Measurements from ENCODE around the gene C19orf38.
A peak's percentile ranks its signal among the peaks of the same experiment; 100 is the strongest.
"Not testable (repeated sequence)": the region's sequence is repeated elsewhere in the genome, so short reads cannot be mapped to it uniquely, and the experiment has no call there.

The C19orf38 gene

DNA sequence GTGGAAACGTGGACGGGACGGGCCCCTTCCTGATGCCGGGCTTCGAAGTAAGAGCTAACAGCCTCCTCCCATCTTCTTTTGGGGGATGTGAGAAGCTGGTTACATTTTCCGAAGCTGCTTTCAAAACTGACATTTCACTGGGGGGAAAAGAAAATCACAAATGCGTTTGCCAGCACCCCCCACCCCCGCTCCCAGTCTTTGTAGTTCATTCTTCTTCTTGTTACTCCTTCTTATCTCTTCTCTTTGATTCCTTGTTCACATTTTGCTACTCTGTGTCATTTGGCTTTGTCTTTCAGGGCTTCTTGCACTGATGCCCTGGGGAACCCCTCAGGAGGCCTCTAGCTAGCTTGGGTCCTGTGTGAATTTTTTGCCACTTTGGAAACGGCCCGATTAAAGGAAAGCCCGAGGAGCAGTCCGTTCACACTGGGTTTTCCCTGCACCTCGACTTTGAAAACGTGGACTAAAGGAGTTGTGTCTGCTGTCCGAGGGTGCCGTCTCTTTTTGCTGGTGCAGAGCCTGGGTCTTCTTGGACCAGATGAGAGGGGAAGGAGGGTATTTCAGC, 24.4 kb downstream of the C19orf38 start:
- DNase-seq (ENCODE audit: low read depth in 2 of 2, low spot score in 1 of 2): peak in 1 of 2 donors; percentile 18

DNA sequence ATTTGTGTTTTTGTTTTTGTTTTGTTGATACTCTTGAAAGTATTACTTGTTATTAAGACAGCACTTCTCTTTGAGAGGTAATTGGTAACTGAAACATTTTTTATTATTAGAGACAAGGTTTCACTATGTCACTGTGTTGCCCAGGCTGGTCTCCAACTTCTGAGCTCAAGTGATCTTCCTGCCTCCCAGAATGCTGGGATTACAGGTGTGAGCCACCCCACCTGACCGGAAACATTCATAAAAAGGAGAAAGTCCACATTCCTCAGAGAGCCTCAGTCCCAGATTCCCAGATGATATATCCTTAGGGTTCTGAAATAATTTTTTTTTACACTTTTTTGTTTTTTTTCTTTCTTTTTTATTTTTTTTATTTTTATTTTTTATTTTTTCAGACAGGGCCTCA, 25.8 kb downstream of the C19orf38 start:
- DNase-seq (ENCODE audit: low read depth in 2 of 2, low spot score in 1 of 2): no peak

DNA sequence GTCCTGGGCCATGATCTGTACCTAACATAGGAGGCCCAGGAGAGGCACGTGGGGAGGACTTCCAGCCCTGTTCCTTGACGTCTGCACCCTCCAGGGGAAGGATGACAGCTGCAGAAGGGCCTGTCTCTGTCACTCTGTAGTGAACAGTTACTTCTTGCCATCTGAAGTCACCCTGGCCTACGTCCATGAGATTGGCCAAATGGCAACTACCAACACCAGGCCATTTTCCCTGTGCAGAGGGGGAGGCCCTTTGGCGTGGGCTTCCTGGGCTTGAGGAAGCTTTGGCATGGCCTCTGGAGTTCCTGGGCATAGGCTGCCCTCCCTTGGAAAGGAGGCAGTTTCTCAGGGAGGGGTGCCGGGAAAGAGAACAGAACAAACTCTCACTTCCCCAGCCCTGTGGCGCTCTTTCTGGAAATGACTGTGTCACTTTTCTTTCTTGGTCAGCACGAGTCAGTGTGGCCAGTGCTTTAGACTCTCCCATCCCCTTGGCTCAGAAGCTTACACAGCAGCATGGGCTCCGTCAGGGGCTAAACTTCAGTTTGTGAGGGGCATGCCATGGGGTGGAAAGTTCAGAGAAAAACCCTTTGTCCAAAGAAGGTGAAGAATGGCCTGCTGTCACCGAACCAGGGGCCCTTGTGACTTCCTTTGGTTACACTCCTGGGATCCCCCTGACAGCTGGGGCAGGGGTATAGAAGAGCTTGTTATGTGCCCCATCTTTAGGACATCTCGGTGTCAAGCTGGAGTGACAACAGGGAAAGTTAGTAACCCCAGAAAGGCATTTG, 28.4 kb downstream of the C19orf38 start:
- no peak for DNase-seq (ENCODE audit: low read depth in 2 of 2, low spot score in 1 of 2)

DNA sequence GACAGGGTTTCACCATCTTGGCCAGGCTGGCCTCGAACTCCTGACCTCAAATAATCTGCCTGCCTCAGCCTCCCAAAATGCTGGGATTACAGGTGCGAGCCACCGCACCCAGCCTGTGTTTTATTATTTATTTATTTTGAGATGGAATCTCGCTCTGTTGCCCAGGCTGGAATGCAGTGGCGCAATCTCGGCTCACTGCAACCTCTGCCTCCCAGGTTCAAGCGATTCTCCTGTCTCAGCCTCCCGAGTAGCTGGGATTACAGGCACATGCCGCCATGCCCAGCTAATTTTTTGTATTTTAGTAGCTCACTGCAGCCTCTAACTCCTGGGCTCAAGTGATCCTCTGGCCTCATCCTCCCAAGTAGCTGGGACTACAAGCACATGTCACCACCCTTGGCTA, 29.4 kb downstream of the C19orf38 start:
- not testable (repeated sequence) for DNase-seq (ENCODE audit: low read depth in 2 of 2, low spot score in 1 of 2)

DNA sequence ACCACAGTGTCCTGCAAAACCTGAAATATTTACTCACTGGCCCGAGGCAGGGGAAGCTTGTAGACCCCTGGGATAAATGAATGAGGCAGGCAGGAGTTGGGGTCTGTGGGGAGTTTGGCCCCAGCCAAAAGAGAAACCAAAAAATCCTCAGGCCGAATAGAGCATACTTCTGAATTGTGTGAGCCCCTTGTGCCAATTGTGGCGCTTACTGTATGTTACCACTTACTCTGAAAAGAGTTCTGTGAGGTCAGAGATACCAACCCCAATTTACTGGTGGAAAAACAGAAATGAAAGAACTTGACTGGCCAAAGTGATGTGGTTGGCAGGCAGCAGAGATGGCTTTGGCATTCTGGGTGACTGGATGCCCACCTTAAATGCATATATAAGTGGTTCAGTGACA, 30.0 kb downstream of the C19orf38 start:
- no peak for DNase-seq (ENCODE audit: low read depth in 2 of 2, low spot score in 1 of 2)

DNA sequence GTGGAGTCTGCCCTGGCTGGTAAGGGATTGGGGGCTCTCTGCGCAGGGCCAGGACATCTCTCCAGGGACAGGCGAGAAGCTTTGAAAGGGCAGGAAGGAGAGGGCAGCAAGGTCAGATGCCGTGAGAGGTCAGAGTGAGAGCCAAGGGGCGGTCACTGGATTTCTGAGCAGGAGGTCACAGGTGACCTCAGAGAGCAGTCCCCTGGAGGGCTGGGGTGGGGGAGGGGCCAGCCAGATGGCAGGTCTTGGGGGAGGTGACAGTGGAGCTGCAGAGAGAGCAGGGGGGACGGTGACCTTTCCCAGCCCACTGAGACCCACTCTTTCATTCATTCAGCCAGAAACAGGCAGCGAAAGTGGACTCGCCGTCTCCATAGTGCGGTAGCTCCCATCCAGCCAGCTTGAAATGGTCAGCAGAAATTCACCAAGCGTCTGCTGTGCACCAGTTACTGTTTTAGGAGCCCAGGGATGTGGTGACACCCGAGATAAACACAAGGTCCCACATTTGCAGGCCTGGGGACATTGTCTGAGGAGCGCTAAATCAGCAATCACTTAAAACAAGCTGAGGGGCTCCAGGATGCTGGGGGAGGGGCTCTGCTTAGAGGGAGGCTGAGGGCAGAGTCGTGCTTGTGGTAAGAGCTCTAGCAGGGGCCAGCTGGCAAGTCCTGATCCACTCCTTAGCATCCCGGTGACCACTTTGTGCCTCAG, 33.3 kb downstream of the C19orf38 start:
- DNase-seq (ENCODE audit: low read depth in 2 of 2, low spot score in 1 of 2): no peak

DNA sequence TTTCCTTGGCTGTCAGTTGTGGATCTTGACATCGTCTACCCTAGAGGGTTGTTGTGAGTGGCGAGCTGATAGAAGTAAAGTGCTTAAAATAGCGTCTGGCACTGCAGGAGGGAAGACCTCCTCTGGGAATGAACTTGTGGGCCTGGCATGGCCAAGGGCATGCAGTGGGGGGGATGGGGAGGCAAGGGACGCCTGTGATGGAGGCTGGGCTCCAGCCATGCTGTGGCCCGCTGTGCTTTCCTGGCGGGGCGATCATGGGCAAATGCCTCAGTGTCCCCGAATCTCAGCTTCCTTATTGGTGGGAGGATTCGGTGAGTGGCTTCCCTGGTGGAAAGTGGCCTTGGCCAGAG, 33.9 kb downstream of the C19orf38 start:
- DNase-seq (ENCODE audit: low read depth in 2 of 2, low spot score in 1 of 2): no peak

DNA sequence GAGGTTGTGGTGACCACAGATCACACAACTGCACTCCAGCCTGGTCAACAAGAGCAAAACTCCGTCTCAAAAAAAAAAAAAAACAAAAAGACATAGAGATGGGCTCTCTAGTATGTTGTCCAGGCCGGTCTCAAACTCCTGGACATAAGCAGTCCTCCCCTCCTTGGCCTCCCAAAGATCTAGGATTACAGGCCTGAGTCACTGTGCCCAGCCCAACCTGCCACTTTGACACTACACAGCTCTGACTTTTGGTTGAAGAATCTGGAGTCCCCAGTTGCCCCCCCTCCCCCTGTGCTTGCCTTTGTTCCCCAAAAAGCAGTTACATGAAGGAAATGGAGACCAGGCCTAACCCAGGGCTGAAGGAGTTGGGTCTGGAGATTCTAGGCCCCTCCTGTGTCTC, 36.1 kb downstream of the C19orf38 start:
- no peak for DNase-seq (ENCODE audit: low read depth in 2 of 2, low spot score in 1 of 2)

DNA sequence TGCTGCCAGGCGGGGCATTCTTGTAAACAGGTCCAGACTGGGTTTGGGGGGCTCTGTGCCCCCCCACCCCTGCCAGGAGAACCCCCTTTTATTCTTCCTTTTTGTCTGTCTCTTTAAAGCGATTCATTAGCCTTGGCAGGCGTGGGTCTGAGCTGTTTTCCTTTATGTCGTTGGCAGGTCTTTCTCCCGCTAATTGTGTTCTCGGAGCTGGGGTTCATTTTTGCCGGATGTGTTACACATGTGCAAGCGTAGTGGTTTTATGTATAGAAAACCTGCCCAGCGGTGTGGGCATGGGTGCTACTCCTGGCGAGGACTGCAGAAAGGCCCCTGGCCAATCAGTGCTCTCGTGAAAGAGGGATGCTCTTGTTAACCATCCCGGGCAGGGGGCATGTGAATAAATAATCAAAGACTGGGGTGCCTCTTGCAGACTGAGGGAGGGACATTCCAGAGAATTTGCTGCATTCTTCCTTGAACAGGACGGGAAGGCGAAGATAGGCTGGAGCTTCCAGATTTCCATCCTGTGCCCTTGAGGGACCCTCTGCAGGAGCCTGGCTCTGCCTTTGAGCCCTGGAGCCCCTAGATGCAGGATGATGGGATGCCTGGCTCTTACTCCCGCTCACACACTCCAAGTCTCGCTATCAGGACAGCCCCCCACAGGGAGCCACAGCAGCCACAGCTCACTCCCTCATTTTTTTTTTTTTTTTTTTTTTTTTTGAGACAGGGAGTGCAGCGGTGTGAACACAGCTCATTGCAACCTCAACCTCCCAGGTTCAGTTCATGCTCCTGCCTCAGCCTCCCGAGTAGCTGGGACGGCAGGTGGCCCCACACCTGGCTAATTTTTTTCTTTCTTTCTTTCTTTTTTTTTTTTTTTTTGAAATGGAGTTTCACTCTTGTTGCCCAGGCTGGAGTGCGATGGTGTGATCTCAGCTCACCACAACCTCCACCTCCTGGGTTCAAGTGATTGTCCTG, 37.3 kb downstream of the C19orf38 start:
- no peak for DNase-seq (ENCODE audit: low read depth in 2 of 2, low spot score in 1 of 2)

DNA sequence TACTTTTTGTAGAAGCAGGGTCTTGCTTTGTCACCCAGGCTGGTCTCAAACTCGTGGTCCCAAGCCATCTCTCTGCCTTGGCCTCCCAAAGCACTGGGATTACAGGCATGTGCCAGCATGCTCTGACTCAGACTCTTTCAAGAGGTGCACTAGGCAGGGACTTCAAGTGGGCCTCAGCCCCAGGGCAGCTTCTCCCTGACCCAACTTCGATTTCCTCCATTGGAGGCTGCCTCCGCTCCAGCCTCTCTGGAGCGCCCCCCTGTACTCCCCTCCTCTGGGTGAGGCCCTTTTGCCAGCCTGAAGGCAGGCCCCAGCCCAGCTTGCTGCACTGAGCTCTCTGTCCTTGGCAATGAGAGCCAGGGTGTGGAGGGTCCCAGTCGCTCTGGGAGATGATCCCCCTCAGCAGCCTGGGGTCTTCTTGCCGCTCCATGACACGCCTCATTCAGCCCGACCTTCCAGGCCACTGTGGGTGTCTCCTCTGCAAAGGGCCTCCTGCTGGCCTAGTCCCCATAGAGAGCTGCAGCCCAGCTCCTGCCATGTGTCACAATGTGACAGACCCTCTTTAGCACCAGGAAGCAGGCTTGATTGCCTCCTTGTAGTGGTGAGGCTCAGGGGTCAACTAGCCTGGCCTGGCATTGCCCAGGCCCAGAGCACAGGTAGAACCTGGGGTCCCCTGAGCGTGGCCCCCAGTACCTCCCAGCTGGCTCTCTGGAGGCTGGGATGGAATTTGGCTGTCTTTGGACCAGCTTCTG, 39.6 kb downstream of the C19orf38 start:
- DNase-seq (ENCODE audit: low read depth in 2 of 2, low spot score in 1 of 2): no peak

DNA sequence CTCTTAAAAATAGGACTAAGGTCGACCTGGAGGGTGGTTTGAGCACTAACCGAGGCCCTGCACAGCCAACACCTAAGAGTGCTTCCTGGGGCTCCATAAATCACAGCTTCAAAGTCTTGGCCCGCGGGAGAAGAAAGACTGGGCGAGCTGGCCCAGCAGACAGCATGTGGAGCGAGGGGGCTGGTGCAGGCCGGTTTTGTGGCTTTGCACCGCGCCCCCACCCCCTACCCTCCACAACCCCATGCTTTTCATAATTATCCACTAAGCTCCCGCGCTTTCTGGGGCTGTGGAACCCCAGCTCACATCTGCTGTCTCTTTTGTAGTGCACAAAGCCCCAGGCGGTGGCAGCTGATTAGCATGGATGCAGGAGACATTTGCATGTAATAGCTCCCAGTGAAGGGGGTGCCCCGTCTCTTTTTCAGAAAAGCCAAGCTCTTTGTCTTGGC, 40.2 kb downstream of the C19orf38 start:
- no peak for DNase-seq (ENCODE audit: low read depth in 2 of 2, low spot score in 1 of 2)

DNA sequence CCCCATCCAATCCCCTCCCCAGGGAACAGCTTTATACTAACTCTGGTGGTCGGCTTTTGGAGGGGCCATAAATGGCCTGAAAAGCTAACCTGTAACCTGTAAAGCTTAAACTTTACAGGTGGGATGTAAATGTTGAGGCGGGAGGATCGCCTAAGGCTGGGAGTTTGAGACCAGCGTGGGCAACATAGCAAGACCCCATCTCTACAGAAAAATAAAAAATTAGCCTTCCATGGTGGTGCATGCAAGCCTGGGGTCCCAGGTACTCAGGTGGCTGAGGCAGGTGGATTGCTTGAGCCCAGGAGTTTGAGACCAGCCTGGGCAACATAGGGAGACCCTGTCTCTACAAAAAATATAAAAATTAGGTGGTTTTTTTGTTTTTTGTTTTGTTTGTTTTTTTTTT, 41.7 kb downstream of the C19orf38 start:
- DNase-seq (ENCODE audit: low read depth in 2 of 2, low spot score in 1 of 2): no peak

DNA sequence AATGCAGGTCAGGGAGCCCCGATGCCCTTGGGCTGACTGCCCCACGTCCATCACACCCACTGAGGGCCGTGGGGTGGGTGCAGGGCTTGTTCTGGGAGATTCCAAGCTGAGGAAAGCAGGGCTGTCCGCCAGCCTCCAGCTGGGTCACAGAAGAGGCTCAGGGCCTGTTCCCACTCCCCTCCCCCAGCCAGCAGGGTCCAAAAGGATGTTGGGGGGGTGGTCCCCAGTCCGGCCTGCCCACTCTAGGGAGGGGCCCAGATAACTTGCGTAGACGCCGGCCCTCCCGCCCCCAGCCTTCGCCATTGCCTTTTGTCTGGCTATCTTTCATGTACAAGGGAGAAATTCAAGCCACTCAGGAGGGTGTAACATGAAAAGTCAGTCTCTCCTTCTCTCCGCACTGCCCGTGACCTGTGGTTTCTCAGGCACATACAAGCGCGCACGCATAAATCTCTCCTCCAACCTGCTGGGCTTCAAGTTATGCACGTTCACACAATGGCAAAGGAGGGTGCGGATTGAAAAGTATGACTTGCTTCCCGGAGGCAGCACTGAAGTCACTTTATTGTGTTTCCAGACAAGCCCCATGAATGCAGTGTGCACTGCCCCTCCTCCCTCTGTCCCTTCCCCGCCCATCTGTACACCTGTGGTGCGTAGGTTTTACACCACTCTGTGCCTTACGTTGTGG, 43.3 kb downstream of the C19orf38 start:
- DNase-seq (ENCODE audit: low read depth in 2 of 2, low spot score in 1 of 2): no peak

DNA sequence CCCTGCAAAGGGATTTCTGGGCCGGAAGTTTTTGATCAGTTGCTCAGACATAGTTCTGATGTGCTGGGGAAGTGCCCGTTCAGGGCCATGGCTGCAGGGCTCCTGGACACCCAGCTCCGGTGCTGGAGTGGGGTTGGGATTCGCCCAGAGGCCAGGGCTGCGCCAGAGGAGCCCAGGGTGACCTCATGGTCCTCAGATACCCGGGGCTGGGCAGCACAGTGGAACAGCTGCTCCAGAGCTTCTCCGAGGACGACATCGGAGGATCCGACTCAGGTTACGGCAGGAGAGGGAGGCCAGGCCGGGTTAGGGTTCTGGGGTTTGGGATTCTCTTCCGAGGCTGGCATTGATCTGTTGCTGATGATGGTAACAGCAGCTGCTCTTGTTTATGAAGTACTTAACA, 44.0 kb downstream of the C19orf38 start:
- no peak for DNase-seq (ENCODE audit: low read depth in 2 of 2, low spot score in 1 of 2)

DNA sequence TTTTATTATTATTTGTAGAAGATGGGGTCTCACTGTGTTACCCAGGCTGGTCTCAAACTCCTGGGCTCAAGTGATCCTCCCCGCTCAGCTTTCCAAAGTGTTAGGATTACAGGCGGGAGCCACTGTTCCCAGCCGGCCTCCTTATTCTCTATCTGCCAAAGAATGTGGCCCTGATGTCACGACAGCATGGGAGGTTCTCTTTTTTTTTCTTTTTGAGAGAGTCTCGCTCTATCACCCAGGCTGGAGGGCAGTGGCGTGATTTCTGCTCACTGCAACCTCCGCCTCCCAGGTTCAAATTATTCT, 46.6 kb downstream of the C19orf38 start:
- DNase-seq (ENCODE audit: low read depth in 2 of 2, low spot score in 1 of 2): no peak

DNA sequence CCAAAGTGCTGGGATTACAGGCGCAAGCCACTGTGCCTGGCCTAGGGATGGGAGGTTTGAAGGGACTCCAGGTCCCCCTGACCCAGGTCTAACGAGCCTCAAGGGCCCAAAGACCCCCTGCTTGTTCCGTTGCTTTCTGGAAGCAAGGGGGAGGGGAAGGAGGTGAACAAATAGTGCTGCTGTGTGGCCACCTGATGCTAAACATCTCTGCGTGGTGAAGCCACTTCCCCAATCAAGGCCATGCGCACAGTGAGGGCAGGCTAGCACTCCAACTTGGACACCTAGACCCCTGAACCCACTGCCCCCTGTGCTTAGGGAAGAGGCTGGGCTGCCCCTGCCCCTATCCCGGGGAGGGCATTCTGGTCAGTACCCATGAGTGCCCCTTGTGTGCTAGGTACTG, 47.1 kb downstream of the C19orf38 start:
- no peak for DNase-seq (ENCODE audit: low read depth in 2 of 2, low spot score in 1 of 2)

DNA sequence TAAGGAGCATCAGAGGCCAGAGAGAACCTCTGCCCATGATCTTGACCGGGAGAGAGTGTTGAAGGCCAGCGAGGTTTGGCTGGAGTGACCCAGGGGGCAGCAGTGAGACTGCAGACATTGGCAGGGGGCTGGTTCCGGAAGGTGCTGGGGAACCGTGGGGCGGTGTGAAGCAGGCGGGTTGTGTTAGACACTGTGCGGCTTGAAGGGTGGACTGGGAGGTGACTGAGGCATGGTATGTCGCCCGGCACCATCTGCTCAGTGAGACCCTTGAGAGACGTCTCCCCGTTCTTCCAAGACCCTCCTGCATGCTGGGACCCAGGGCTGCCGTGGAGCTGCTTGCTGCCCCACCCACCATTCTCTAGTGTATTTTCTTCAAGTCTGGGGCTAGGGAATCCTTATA, 47.7 kb downstream of the C19orf38 start:
- DNase-seq (ENCODE audit: low read depth in 2 of 2, low spot score in 1 of 2): no peak

DNA sequence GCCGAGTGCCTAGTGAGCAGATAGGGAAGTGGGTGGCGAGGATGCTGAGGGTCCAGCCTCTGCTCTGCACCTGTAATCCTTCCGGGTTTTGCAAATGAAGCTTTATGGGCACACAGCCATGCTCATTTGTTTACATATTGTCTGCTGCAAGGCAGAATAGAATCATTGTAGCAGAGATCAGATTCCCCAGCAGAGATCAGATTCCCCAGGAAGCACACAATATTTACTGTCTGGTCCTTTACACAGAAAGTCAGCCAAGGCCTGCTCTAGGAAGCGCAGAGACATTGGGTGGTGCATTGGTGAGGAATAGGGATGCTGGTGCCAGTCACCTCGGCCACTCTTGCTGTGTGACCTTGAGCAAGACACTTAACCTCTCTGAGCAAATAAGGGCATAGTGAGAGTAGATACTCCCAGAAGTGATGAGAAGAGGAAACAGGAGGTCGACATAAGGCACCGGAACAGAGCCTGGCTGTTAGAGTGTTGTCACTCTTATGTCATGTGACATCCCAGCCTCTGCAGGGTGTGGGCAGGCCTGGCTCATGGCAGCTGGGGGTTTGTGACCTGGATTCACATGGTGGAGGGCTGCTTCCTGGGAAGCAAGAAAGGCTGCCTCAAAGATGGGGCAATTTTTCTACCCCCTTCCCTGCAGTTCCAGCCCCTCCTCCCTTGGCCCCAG, 48.8 kb downstream of the C19orf38 start:
- DNase-seq (ENCODE audit: low read depth in 2 of 2, low spot score in 1 of 2): no peak

DNA sequence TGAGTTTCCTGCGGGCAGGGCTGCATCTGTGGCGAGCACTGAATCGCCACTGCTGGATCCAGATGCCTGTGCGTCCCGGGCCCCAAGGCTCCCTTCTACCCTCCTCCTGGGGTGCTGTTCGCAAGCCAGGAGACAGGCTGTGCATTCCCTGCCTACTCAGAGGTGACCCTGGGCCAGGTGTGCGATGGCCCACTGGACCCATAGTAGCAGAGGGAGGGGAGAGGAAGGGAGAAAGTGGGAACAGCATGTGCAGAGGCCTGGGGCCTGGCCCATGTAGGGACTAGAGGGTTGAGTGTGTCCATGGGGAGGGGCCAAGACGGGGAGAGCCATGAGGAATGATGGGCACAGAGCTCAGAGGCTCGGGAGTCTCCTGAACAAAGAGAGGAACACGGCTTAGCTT, 50.4 kb downstream of the C19orf38 start:
- no peak for DNase-seq (ENCODE audit: low read depth in 2 of 2, low spot score in 1 of 2)

Data from stimulated activated CD8-positive, alpha-beta memory T cell treated with anti-CD3 and anti-CD28 coated beads, Interleukin-4, amount 100 ng/mL, for 4 hours (primary cell).